Measurements from ENCODE around the gene ASB16.

The ASB16 gene

GRCh38 chr17:44222112-44222869 lies 51.8 kb downstream of the ASB16 start:
- no peak for DNase-seq (ENCODE audit: low read depth)

GRCh38 chr17:44223541-44224071 lies 53.1 kb downstream of the ASB16 start:
- DNase-seq (ENCODE audit: low read depth), result no peak

Data from activated gamma-delta T cell treated with anti-CD3 and anti-CD28 coated beads, Interleukin-2, amount 50 U/mL, for 16 hours (primary cell).